Panc1 (cell line): Measurements from ENCODE around the gene ADGRA1. TPM values are rescaled to one million over a fixed set of nuclear protein-coding genes. Genes with fewer than 3 reads are reported as not detected.

Source experiments
- ATAC-seq: fragments of 200-7000 bp; cut with Tn5 transposase; 2 replicates; pipeline ENCODE4 v1.9.1; 2020; ENCODE audit warnings: mild to moderate bottlenecking, moderate library complexity
- BruUV-seq: library from RNA; stranded (reverse); fragments of 400-500 nt; replicated peaks from 2 replicates; lab custom pipeline; 2021; lab: Mats Ljungman, UMichigan
- CTCF ChIA-PET: fragments of 300-600 bp; sonication (Branson Sonifier 250); formaldehyde crosslinking; loops from one replicate; lab custom pipeline; 2022; ENCODE audit warnings: antibody characterized with exemption; lab: Charles Lee
- POLR2A ChIA-PET: fragments of 300-600 bp; sonication (Branson Sonifier 250); formaldehyde crosslinking; loops from one replicate; lab custom pipeline; 2022; ENCODE audit warnings: antibody characterized with exemption; lab: Charles Lee
- DNase-seq: peaks from one replicate; pipeline ENCODE4 v3.0.0-alpha.2; 2010; ENCODE audit warnings: low read depth, low spot score
- H3K27ac ChIP-seq: 2 replicates; pipeline ENCODE4 v1.5.1; 2011; ENCODE audit warnings: mild to moderate bottlenecking, low read length, inconsistent platforms
- H3K27me3 ChIP-seq: fragments of 200-500 bp; sonication (Bioruptor generic); 2 replicates; pipeline ENCODE4 v1.6.0; 2014; ENCODE audit warnings: low read length, inconsistent platforms; ENCODE audit not compliant: control insufficient read depth, insufficient read depth
- H3K36me3 ChIP-seq: fragments of 200-500 bp; sonication (Bioruptor generic); 2 replicates; pipeline ENCODE4 v1.5.1; 2014; ENCODE audit warnings: inconsistent platforms, mild to moderate bottlenecking, low read length, moderate library complexity; ENCODE audit not compliant: control insufficient read depth, insufficient read depth
- H3K4me1 ChIP-seq: 2 replicates; pipeline ENCODE4 v1.5.1; 2011; ENCODE audit warnings: inconsistent platforms, mild to moderate bottlenecking, low read length, moderate library complexity; ENCODE audit not compliant: control insufficient read depth, insufficient read depth
- H3K4me3 ChIP-seq, 2 experiments: 2 replicates each; pipeline ENCODE4 v1.5.1; 2011 to 2012; ENCODE audit warnings: low read depth in 2 of 2, low read length in 2 of 2, mild to moderate bottlenecking in 2 of 2, inconsistent platforms in 1 of 2, moderate library complexity in 1 of 2
- H3K9me3 ChIP-seq: fragments of 200-500 bp; sonication (Bioruptor generic); 2 replicates; pipeline ENCODE4 v1.5.1; 2014; ENCODE audit warnings: low read depth, mild to moderate bottlenecking, inconsistent platforms, low read length, moderate library complexity; ENCODE audit not compliant: control insufficient read depth, insufficient read depth
- CTCF ChIP-seq: fragments of 450-650 bp; IDR thresholded peaks from 2 replicates; pipeline ENCODE4 v1.5.1; 2017; ENCODE audit warnings: mild to moderate bottlenecking
- POLR2AphosphoS5 ChIP-seq: IDR thresholded peaks from 2 replicates; pipeline ENCODE4 v1.6.1; 2012; ENCODE audit warnings: mild to moderate bottlenecking, low read depth, low read length, moderate library complexity
- REST ChIP-seq, 2 experiments: IDR thresholded peaks; 2 replicates each; pipeline ENCODE4 v1.6.1; 2011 to 2012; ENCODE audit warnings: low read depth in 2 of 2, control low read depth in 1 of 2, low read length in 1 of 2, mild to moderate bottlenecking in 1 of 2, moderate library complexity in 1 of 2; ENCODE audit not compliant: insufficient read depth in 1 of 2
- SIN3A ChIP-seq: IDR thresholded peaks from 2 replicates; pipeline ENCODE4 v1.6.1; 2012; ENCODE audit warnings: low read depth, mild to moderate bottlenecking, low read length, moderate library complexity, borderline replicate concordance; ENCODE audit not compliant: insufficient read depth
- TCF7L2 ChIP-seq: IDR thresholded peaks from 2 replicates; pipeline ENCODE4 v1.6.1; 2011; ENCODE audit warnings: mild to moderate bottlenecking, low read depth, low read length, inconsistent platforms
- in situ Hi-C: cut with HindIII; loops from 2 replicates; pipeline ENCODE4 v1.10.0; 2016; ENCODE audit warnings: low sequenced_read_pairs, low pct_unique_long_range_greater_than_20kb
- intact Hi-C: fragments of 100-400 bp; cut with micrococcal nuclease; formaldehyde crosslinking; loops from one replicate; pipeline ENCODE4 v1.10.0; 2022; ENCODE audit not compliant: unreplicated experiment
- total RNA-seq: library from RNA; stranded (reverse); gene quantifications from one replicate; pipeline ENCODE4 v1.2.1, GENCODE V29; 2021; ENCODE audit not compliant: unreplicated experiment

ADGRA1 gene
- total RNA-seq, 1 experiment from 2014 or later = 0.05 TPM

GRCh38 chr10:133176546-133176945 is 88.8 kb downstream of the ADGRA1 start:
- in situ Hi-C loops = no loop called here
- no peaks in the 10 kb centered on the region for H3K27me3 ChIP-seq

GRCh38 chr10:133177380-133178157 is 89.8 kb downstream of the ADGRA1 start:
- CTCF ChIA-PET = no interaction called here
- Histone ChIP-seq H3K27me3 (no peaks in the 10 kb centered on the region), H3K36me3 (no peaks in the 10 kb centered on the region), H3K9me3 (peaks cover 3% of the 10 kb centered on the region; the same call in 1 of the 2 replicates), H3K4me3 (no peak overlapping the region), H3K4me1 (no peaks in the 10 kb centered on the region), H3K27ac (no peak overlapping the region)
- DNase-seq (no peak), ATAC-seq (no peak)
- in situ Hi-C loops (no loop called here), intact Hi-C loops (no loop called here)
- POLR2A ChIA-PET = no interaction called here
- no peak for TF ChIP-seq TCF7L2
- no TSS peak for BruUV-seq

More at GRCh38 chr10:133176546-133176945, 88.8 kb downstream of the ADGRA1 start:
- TF ChIP-seq POLR2AphosphoS5 (no peak), CTCF (no peak), SIN3A (no peak), TCF7L2 (no peak), REST (IDR thresholded peaks at IDR 0.05; ENCODE audit: insufficient read depth in 1 of 2, low read depth in 2 of 2, low read length in 1 of 2) (no peak)
- Histone ChIP-seq H3K9me3 (peaks cover 3% of the 10 kb centered on the region; the same call in 1 of the 2 replicates), H3K4me3 (no peak overlapping the region), H3K36me3 (no peaks in the 10 kb centered on the region), H3K27ac (no peak overlapping the region), H3K4me1 (no peaks in the 10 kb centered on the region)
- no TSS peak for BruUV-seq
- ATAC-seq = no peak
- intact Hi-C loops = no loop called here
- DNase-seq = no peak
- ChIA-PET POLR2A (no interaction called here), CTCF (no interaction called here)
